Measurements from ENCODE around the gene OAS1. TPM values are rescaled to one million over a fixed set of nuclear protein-coding genes. Genes with fewer than 3 reads are reported as not detected.

Gene OAS1
- total and polyA plus RNA-seq, 9 of the 15 experiments (the other 6 are each of a cell fraction or from before 2014, with no cell fraction given): 0.06 to 0.25 TPM; not detected in 7

DNA sequence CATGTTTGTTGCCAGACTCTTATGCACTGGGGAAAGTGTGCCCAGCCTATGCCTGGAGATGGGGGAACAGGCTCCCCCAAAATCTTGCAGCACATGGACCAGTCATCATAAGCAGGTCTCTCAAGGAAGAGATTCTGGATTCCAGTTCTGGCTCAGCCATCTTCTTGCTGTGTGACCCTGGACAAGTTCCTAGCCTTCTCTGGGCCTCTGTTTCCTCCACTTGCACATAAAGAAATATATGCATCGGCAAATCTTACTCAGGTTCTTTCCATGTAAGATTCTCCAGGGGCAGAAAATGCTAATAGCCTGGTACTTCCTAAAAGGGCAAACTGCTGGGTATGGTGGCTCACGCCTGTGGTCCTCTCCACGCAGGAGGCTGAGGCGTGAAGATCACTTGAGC is 38.8 kb downstream of the OAS1 start:
- Histone ChIP-seq H3K9me1 (ENCODE audit: control insufficient read depth, insufficient read depth, low read length) (no peaks in the 10 kb centered on the region), H3K9ac (ENCODE audit: insufficient read depth in 1 of 2, low read depth in 2 of 2, low read length in 2 of 2) (no peak overlapping the region), H4K20me1 (replicated peaks; ENCODE audit: control insufficient read depth, insufficient read depth, low read length) (peaks cover 3% of the 10 kb centered on the region; the same call in 1 of the 2 replicates), H3K4me2 (ENCODE audit: insufficient read depth, low read length) (no peak overlapping the region), H3K4me3 (no peak overlapping the region), H3K27ac (ENCODE audit: extremely low read depth, low read depth, low read length) (no peak overlapping the region), H3K9me3 (replicated peaks; ENCODE audit: control insufficient read depth, insufficient read depth, low read depth, low read length) (no peaks in the 10 kb centered on the region), H3K4me1 (replicated peaks in 1 of 2; ENCODE audit: control insufficient read depth in 2 of 2, insufficient read depth in 2 of 2, low read length in 2 of 2) (no peaks in the 10 kb centered on the region), H3K27me3 (ENCODE audit: control insufficient read depth in 2 of 2, insufficient read depth in 2 of 2, low read length in 2 of 2) (peaks cover 0 to 22% of the 10 kb centered on the region in 2 experiments; a peak in 3 of 5 replicates), H3K36me3 (ENCODE audit: control insufficient read depth, insufficient read depth, low read length) (no peaks in the 10 kb centered on the region), H2AFZ (ENCODE audit: low read depth, low read length) (no peak overlapping the region), H3K79me2 (ENCODE audit: control insufficient read depth, insufficient read depth, low read length) (no peaks in the 10 kb centered on the region)
- BruUV-seq (replicated peaks): no TSS peak
- no peak for DNase-seq (ENCODE audit: extremely low read depth in 1 of 4, low spot score in 3 of 4)
- ATAC-seq: no peak
- in situ Hi-C loops (cut with MboI): no loop called here
- 0% methylated on average over 4 of the region's 4 CpGs for WGBS (ENCODE audit: insufficient coverage, low coverage, missing lambda C conversion rate)
- ChIA-PET POLR2A (no interaction called here), CTCF (ENCODE audit: low intra/inter-chr PET ratio) (no interaction called here)
- TF ChIP-seq RBM25 (IDR thresholded peaks at IDR 0.05; ENCODE audit: low read depth, low read length, severe bottlenecking) (peak; percentile 71), ZNF274 (IDR thresholded peaks at IDR 0.05; ENCODE audit: borderline replicate concordance, low read depth, low read length) (no peak), ZFP36 (IDR thresholded peaks at IDR 0.05; ENCODE audit: low read depth, low read length, partially characterized antibody) (peak; percentile 59)
- no peak for FAIRE-seq
- intact Hi-C loops (cut with micrococcal nuclease): no loop called here

DNA sequence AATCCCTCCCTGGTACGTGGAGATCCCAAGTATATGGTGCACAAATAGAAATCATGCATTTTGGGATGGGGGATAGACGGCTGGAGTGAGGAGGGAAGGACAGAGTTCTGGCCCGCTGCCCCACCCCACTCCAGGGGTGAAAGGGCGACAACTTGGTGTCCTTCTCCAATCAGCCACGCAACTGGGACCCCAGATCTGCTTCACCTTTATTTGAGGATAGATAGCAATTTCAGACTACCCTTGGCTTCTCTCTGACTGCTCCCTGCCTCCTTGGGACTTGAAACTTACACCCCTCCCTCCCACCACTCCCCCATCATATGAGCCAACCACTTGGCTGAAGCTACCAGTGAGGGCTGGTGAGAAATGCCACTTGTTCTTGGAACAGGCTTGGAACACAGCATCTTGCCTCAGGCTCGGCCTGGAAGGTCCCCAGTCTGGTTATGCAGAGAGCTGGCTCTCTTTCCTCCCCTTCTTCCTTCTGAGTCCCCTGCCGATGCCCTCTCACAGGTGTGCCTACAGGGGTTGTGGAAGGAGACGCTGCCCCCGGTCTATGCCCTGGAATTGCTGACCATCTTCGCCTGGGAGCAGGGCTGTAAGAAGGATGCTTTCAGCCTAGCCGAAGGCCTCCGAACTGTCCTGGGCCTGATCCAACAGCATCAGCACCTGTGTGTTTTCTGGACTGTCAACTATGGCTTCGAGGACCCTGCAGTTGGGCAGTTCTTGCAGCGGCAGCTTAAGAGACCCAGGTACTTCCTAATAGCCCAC is 39.7 kb downstream of the OAS1 start:
- BruUV-seq (replicated peaks): no TSS peak
- H3K36me3 ChIP-seq (ENCODE audit: control insufficient read depth, insufficient read depth, low read length): no peaks in the 10 kb centered on the region

More for the DNA sequence above, 39.7 kb downstream of the OAS1 start:
- Histone ChIP-seq H3K9me1 (ENCODE audit: control insufficient read depth, insufficient read depth, low read length) (no peaks in the 10 kb centered on the region), H3K4me1 (replicated peaks in 1 of 2; ENCODE audit: control insufficient read depth in 2 of 2, insufficient read depth in 2 of 2, low read length in 2 of 2) (no peaks in the 10 kb centered on the region), H3K9me3 (replicated peaks; ENCODE audit: control insufficient read depth, insufficient read depth, low read depth, low read length) (no peaks in the 10 kb centered on the region), H2AFZ (ENCODE audit: low read depth, low read length) (no peak overlapping the region), H4K20me1 (replicated peaks; ENCODE audit: control insufficient read depth, insufficient read depth, low read length) (peaks cover 4% of the 10 kb centered on the region; the same call in 1 of the 2 replicates), H3K27ac (ENCODE audit: extremely low read depth, low read depth, low read length) (no peak overlapping the region), H3K9ac (ENCODE audit: insufficient read depth in 1 of 2, low read depth in 2 of 2, low read length in 2 of 2) (no peak overlapping the region), H3K4me2 (ENCODE audit: insufficient read depth, low read length) (no peak overlapping the region), H3K27me3 (ENCODE audit: control insufficient read depth in 2 of 2, insufficient read depth in 2 of 2, low read length in 2 of 2) (peaks cover 0 to 23% of the 10 kb centered on the region in 2 experiments; a peak in 2 of 5 replicates), H3K4me3 (no peak overlapping the region), H3K79me2 (ENCODE audit: control insufficient read depth, insufficient read depth, low read length) (no peaks in the 10 kb centered on the region)
- intact Hi-C loops (cut with micrococcal nuclease): no loop called here
- FAIRE-seq: no peak
- ChIA-PET CTCF (ENCODE audit: low intra/inter-chr PET ratio) (no interaction called here), POLR2A (interaction anchor here (0.9 kb wide), 1 partner anchor 32 kb away, joined by 3 read pairs; the partner anchor contains the start of gene OAS2)
- 2% methylated on average over 13 of the region's 14 CpGs for WGBS (ENCODE audit: insufficient coverage, low coverage, missing lambda C conversion rate)
- in situ Hi-C loops (cut with MboI): no loop called here
- TF ChIP-seq, protein P1, sequence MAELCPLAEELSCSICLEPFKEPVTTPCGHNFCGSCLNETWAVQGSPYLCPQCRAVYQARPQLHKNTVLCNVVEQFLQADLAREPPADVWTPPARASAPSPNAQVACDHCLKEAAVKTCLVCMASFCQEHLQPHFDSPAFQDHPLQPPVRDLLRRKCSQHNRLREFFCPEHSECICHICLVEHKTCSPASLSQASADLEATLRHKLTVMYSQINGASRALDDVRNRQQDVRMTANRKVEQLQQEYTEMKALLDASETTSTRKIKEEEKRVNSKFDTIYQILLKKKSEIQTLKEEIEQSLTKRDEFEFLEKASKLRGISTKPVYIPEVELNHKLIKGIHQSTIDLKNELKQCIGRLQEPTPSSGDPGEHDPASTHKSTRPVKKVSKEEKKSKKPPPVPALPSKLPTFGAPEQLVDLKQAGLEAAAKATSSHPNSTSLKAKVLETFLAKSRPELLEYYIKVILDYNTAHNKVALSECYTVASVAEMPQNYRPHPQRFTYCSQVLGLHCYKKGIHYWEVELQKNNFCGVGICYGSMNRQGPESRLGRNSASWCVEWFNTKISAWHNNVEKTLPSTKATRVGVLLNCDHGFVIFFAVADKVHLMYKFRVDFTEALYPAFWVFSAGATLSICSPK (IDR thresholded peaks at IDR 0.05; ENCODE audit: borderline replicate concordance): no peak
- TF ChIP-seq ZBTB8A (IDR thresholded peaks at IDR 0.05; ENCODE audit: partially characterized antibody) (no peak), PCBP1 (IDR thresholded peaks at IDR 0.05; ENCODE audit: low read depth, low read length, poor library complexity, severe bottlenecking) (no peak), CCNT2 (IDR thresholded peaks at IDR 0.05; ENCODE audit: borderline replicate concordance, extremely low read depth, insufficient read length, low read depth, low read length) (no peak), ESRRB (CRISPR knock-in tag; IDR thresholded peaks at IDR 0.05; ENCODE audit: borderline replicate concordance) (no peak), TAF15 (IDR thresholded peaks at IDR 0.05; ENCODE audit: low read depth, low read length) (no peak), KLF10 (CRISPR knock-in tag; IDR thresholded peaks at IDR 0.05) (no peak), MTA3 (IDR thresholded peaks at IDR 0.05; ENCODE audit: borderline replicate concordance) (no peak)
- no peak for ATAC-seq
- DNase-seq (ENCODE audit: extremely low read depth in 1 of 4, low spot score in 3 of 4): no peak
